Activated T-cell treated with anti-CD3 and anti-CD28 coated beads, Interleukin-2, amount 50 U/mL, for 24 hours (primary cell): ENCODE measurements around the gene SIK2.
A peak's percentile ranks its signal among the peaks of the same experiment; 100 is the strongest.
"Not testable (repeated sequence)": the region's sequence is repeated elsewhere in the genome, so short reads cannot be mapped to it uniquely, and the experiment has no call there.

ENCODE experiments used
- DNase-seq: peaks from one replicate; pipeline ENCODE4 v3.0.0-alpha.2; 2020
- H3K27ac Mint-ChIP-seq: 2 replicates; pipeline ENCODE4 v1.8.0; 2020; ENCODE audit warnings: mild to moderate bottlenecking, mixed read lengths
- H3K27me3 Mint-ChIP-seq: 2 replicates; pipeline ENCODE4 v1.8.0; 2020; ENCODE audit warnings: mixed read lengths
- H3K36me3 Mint-ChIP-seq: 2 replicates; pipeline ENCODE4 v1.8.0; 2020; ENCODE audit warnings: low read depth, mixed read lengths
- H3K4me1 Mint-ChIP-seq: 2 replicates; pipeline ENCODE4 v1.8.0; 2020; ENCODE audit warnings: low read depth, mixed read lengths
- H3K4me3 Mint-ChIP-seq: 2 replicates; pipeline ENCODE4 v1.8.0; 2020; ENCODE audit warnings: mild to moderate bottlenecking, moderate library complexity, mixed read lengths
- H3K9me3 Mint-ChIP-seq: 2 replicates; pipeline ENCODE4 v1.8.0; 2020; ENCODE audit warnings: mixed read lengths

Gene SIK2

DNA sequence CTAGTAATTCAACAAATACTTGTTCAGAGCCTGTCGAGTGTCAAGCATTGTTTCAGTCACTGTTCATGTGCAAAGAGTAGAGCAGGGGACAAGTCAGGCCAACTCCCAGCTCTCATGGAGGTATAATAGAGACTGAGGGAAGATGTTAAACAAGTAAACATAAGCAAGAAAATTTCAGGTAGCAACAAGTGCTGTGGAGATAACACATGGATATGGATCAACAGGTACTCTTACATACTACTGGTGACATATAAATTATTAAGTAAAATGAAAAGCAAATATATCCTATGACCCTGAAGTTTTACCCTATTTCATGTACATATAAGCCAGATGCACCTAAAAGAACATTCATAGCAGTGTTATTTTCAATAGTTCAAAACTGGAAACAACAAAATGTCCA is 42.7 kb downstream of the SIK2 start:
- H3K4me1 Mint-ChIP-seq, result no peaks in the 10 kb centered on the region
- no peaks in the 10 kb centered on the region for H3K27me3 Mint-ChIP-seq
- H3K27ac Mint-ChIP-seq, result no peak overlapping the region
- H3K4me3 Mint-ChIP-seq, result no peak overlapping the region
- H3K36me3 Mint-ChIP-seq, result peaks cover 23% of the 10 kb centered on the region
- DNase-seq, result no peak
- no peaks in the 10 kb centered on the region for H3K9me3 Mint-ChIP-seq

DNA sequence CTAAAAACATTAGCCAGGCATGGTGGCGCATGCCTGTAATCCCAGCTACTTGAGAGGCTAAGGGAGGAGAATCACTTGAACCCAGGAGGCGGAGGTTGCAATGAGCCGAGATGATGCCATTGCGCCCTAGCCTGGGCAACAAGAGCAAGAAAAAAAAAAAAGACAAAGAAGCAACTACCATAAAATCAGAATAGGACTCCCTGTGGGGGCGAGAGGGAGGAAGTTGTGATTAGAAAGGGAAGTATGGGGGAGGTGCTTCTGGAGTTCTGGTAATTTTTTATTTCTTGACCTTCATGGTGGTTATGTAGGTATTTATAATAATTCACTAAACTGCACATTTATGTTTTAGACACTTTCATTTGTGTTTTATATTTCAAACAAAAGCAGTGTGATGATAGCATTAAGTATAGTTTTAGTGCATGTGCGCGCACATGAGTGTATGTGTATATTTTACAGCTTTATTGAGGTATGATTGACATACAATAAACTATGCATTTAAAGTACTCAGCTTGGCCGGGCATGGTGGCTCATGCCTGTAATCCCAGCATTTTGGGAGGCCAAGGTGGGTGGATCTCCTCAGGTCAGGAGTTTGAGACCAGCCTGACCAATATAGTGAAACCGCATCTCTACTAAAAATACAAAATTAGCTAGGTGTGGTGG is 43.5 kb downstream of the SIK2 start:
- Mint-ChIP-seq H3K4me1 (no peaks in the 10 kb centered on the region), H3K9me3 (no peaks in the 10 kb centered on the region), H3K4me3 (no peak overlapping the region), H3K36me3 (peaks cover 20% of the 10 kb centered on the region), H3K27me3 (no peaks in the 10 kb centered on the region), H3K27ac (no peak overlapping the region)
- DNase-seq, result no peak

DNA sequence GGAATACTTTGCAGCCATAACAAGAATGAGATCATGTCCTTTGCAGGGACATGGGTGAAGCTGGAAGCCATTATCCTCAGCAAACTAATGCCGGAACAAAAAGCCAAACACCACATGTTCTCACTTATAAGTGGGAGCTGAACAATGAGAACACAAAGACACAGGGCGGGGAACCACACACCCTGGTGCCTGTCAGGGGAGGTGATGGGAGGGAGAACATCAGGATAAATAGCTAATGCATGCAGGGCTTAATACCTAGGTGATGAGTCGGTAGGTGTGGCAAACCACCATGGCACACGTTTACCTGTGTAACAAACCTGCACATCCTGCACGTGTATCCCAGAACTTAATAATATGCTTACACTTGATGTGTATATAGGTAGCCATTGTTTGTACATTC is 49.1 kb downstream of the SIK2 start:
- H3K36me3 Mint-ChIP-seq, result peaks cover 12% of the 10 kb centered on the region
- H3K27me3 Mint-ChIP-seq, H3K27ac Mint-ChIP-seq, H3K4me3 Mint-ChIP-seq, H3K9me3 Mint-ChIP-seq, H3K4me1 Mint-ChIP-seq, DNase-seq: not testable (repeated sequence)

DNA sequence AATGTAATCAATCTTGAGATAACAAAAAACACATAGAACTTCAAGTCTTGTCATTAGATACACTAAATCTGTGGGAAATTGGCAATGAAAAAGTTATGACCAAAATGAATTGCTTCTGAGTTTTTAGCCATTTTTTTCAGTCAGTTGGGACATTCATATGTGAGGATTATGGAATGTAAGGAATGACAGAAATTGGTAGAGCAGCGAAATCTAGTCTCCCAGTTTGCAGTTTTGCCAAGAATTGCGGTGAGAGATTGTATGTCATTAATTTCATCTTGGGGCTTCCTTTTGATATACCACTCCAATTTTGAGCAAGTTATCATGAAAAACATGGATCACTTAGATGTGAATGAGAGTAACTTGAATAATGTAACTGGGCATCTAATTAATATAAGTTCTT is 49.9 kb downstream of the SIK2 start:
- H3K4me3 Mint-ChIP-seq, result no peak overlapping the region
- H3K36me3 Mint-ChIP-seq, result peaks cover 12% of the 10 kb centered on the region
- peaks cover 7% of the 10 kb centered on the region for H3K4me1 Mint-ChIP-seq
- no peak for DNase-seq
- H3K9me3 Mint-ChIP-seq, result no peaks in the 10 kb centered on the region
- no peaks in the 10 kb centered on the region for H3K27me3 Mint-ChIP-seq
- H3K27ac Mint-ChIP-seq, result no peak overlapping the region

DNA sequence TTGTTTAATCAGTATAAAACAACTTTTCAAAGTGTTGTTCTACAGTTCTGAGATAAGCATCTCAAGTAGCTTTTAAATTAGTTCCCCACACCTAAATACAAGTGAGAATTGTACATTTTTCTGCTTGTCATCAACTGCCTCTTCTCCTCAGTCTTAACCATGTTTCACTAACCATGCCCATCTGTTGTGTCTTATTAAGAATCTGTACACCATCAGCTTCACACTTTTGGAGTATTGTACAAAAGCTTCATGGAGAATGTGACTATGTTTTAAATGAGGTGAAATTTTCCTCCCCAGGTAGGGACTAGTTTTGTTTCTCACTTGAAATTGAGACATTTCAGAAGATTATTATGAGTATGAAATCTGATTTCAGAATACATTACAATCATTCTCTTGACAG is 52.4 kb downstream of the SIK2 start:
- DNase-seq, result no peak

DNA sequence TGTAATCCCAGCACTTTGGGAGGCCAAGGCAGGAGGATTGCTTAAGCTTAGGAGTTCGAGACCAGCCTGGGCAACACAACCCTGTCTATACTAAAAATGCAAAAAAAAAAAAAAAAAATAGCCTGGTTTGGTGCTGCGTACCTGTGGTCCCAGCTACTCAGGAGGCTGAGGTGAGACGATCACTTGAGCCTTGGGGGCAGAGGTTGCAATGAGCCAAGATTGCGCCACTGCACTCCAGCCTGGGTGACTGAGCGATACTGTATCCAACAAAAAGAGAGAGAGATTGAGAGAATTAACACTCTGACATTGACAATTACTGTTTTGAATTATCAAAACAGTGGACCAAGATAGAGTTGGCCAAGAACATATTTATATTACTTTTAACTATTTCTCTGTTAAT is 53.7 kb downstream of the SIK2 start:
- H3K9me3 Mint-ChIP-seq, result no peaks in the 10 kb centered on the region
- H3K4me3 Mint-ChIP-seq, result no peak overlapping the region
- no peak overlapping the region for H3K27ac Mint-ChIP-seq
- peaks cover 15% of the 10 kb centered on the region for H3K36me3 Mint-ChIP-seq
- H3K4me1 Mint-ChIP-seq, result peaks cover 7% of the 10 kb centered on the region
- no peak for DNase-seq
- H3K27me3 Mint-ChIP-seq, result no peaks in the 10 kb centered on the region

More for the DNA sequence above, 52.4 kb downstream of the SIK2 start:
- Mint-ChIP-seq H3K4me1 (peaks cover 7% of the 10 kb centered on the region), H3K36me3 (peaks cover 10% of the 10 kb centered on the region), H3K27me3 (no peaks in the 10 kb centered on the region), H3K27ac (peak overlapping the region; percentile 0), H3K9me3 (no peaks in the 10 kb centered on the region), H3K4me3 (no peak overlapping the region)

DNA sequence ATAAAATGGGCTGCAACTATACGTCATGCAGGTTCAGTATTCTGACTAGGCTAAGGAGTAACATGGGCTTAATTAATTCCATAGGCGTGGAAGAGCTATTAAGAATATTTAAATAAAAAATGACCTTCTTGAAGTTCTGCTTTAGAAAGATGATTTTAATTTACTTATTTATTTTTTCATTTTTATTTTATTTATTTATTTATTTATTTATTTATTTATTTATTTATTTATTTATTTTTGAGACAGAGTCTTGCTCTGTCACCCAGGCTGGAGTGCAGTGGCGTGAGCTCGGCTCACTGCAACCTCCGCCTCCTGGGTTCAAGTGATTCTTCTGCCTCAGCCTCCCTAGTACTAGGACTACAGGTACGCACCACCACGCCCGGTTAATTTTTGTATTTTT is 55.7 kb downstream of the SIK2 start:
- not testable (repeated sequence) for DNase-seq, H3K4me1 Mint-ChIP-seq, H3K27me3 Mint-ChIP-seq, H3K27ac Mint-ChIP-seq, H3K9me3 Mint-ChIP-seq, H3K4me3 Mint-ChIP-seq
- peaks cover 18% of the 10 kb centered on the region for H3K36me3 Mint-ChIP-seq

DNA sequence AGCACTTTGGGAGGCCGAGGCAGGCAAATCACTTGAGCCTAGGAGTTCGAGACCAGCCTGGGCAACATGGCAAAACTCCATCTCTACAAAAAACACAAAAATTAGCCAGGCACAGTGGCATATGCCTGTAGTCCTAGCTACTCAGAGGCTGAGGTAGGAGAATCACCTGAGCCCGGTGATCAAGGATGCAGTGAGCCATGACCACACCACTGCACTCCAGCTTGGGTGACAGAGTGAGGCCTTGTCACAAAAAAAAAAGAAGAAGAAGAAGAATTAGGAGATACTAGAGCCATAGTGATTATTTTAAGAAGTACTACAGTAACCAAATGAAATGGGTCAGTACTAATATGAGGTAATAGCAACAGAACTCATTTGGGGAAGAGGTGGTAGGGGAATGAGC is 56.2 kb downstream of the SIK2 start:
- not testable (repeated sequence) for DNase-seq, H3K27ac Mint-ChIP-seq
- H3K36me3 Mint-ChIP-seq, result peaks cover 16% of the 10 kb centered on the region

DNA sequence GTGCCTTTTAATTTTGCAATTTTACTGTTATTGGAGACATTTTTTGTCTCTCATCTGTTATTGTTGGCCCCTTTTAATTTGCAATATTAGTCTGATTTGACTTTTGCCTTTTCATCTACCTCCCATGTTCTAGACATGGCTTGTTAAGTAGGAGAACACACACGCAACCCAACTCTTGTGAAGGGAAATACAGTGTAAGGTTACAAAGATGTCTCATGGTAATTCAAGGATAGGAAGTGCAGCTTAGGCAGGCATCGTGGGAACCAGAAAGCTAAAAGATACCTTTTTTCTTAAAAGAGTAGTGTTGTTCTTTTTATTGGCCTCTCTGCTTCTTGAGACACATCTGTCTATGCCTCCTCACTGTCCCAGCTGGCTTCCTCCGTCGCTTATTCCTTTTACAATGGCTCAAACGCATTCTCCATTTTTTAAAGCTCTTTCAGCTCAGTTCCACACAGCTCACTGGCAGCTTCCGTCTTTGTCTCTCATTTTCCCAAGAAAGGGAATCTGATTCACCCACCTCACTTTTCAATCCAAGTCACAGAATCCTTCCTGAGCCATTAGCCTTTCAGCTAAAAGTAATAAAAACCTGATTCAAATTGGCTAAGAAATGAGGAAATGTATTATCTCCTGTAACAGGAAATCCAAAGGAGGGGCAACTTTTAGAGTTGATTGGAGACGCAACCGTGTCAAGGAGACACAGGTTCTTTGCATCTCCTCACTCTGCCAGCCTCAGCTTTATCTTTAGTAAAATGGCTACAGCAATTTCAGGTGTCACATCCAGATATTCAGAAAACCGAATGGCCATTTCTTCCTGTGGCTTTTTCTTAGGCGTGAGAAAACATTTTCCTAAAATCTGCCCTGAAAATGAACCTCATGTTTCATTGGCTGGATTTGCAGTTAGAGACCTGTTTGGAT is 57.2 kb downstream of the SIK2 start:
- no peaks in the 10 kb centered on the region for H3K27me3 Mint-ChIP-seq
- H3K9me3 Mint-ChIP-seq, result no peaks in the 10 kb centered on the region
- H3K27ac Mint-ChIP-seq, result no peak overlapping the region
- H3K4me1 Mint-ChIP-seq, result peaks cover 3% of the 10 kb centered on the region
- H3K4me3 Mint-ChIP-seq, result no peak overlapping the region
- no peak for DNase-seq
- H3K36me3 Mint-ChIP-seq, result peaks cover 18% of the 10 kb centered on the region

More for the DNA sequence above, 56.2 kb downstream of the SIK2 start:
- H3K27me3 Mint-ChIP-seq, H3K9me3 Mint-ChIP-seq, H3K4me1 Mint-ChIP-seq, H3K4me3 Mint-ChIP-seq: not testable (repeated sequence)

DNA sequence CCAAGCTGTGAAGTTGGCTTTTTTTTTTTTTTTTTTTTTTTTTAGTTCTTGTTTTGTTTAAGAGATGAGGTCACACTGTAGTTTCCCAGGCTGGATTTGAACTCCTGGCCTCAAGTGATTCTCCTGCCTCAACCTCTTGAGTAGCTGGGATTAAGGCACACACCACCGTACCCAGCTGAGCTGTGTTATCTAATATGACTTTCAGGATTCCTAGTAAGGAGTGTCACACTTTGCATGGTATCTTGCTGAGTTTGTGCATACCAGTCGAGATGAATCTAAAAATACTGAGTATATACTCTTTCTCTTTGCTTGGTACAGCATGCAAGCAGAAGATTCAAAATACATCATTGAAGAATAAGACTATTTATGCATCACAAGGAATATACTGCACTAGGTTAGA is 58.6 kb downstream of the SIK2 start:
- H3K4me1 Mint-ChIP-seq, result no peaks in the 10 kb centered on the region
- no peaks in the 10 kb centered on the region for H3K9me3 Mint-ChIP-seq
- H3K27ac Mint-ChIP-seq, result no peak overlapping the region
- H3K4me3 Mint-ChIP-seq, result no peak overlapping the region
- DNase-seq, result no peak
- H3K36me3 Mint-ChIP-seq, result peaks cover 18% of the 10 kb centered on the region
- no peaks in the 10 kb centered on the region for H3K27me3 Mint-ChIP-seq

DNA sequence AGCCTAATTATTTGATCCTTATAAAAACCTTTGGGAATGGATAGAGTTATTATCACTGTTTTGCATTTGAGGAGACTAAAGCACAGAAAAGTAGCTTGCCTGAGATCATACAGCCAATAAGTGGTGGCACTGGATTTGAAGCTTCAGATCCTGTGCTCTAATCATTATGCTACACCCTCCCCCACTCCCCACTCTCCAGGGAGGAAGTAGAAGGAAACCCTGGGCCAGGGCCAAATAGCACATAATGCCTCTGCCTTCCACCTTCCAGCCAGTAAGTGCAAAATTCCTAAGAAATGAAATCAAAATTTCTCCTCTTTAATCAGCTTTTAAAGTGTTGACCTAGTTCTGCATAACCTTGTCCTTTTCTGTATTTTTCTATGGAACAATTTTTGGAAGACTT is 61.6 kb downstream of the SIK2 start:
- H3K36me3 Mint-ChIP-seq, result peaks cover 18% of the 10 kb centered on the region
- no peaks in the 10 kb centered on the region for H3K27me3 Mint-ChIP-seq

DNA sequence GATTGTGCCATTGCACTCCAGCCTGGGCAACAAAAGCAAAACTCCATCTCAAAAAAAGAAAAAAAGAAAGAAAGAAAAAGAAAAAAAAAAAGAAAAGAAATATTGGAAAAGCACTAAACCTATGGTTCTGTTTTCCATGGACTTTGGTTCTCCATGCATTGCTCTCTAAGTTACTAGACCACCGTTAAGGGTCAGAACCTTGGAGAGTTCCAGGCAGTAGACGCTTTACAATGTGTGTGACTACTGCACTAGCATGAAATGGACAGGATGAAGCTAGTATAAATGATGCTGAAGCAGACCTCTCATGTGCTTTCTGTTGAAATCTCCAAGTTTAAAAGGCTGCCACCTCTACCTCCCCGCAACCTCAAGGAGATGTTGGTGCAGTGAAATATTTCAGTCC is 63.5 kb downstream of the SIK2 start:
- Mint-ChIP-seq H3K27me3 (no peaks in the 10 kb centered on the region), H3K4me3 (no peak overlapping the region), H3K4me1 (peaks cover 6% of the 10 kb centered on the region), H3K36me3 (peaks cover 17% of the 10 kb centered on the region), H3K9me3 (no peaks in the 10 kb centered on the region), H3K27ac (no peak overlapping the region)
- DNase-seq, result no peak

More for the DNA sequence above, 61.6 kb downstream of the SIK2 start:
- Mint-ChIP-seq H3K4me3 (no peak overlapping the region), H3K4me1 (peaks cover 4% of the 10 kb centered on the region), H3K27ac (no peak overlapping the region), H3K9me3 (no peaks in the 10 kb centered on the region)
- no peak for DNase-seq

DNA sequence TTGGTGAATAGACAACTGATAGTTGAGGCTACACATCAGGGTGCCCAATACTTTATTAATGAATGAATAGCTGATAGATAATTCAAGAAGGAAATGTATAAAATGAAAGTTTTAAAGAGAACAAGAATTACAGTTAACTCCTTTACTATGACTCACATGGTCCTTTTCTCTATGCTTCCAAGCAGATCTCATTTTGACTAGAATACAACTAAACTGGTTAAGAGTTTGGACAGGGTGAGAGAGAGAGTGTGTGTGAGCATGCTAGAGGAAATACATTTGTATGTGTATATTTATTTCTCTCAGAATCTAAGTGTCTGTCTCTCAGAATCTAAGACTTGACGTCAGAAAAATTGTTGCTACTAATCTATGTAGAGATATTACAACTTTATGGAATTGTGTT is 66.7 kb downstream of the SIK2 start:
- no peaks in the 10 kb centered on the region for H3K9me3 Mint-ChIP-seq
- no peak overlapping the region for H3K27ac Mint-ChIP-seq
- H3K27me3 Mint-ChIP-seq, result no peaks in the 10 kb centered on the region
- peaks cover 27% of the 10 kb centered on the region for H3K36me3 Mint-ChIP-seq
- no peak for DNase-seq
- no peak overlapping the region for H3K4me3 Mint-ChIP-seq
- peaks cover 15% of the 10 kb centered on the region for H3K4me1 Mint-ChIP-seq

DNA sequence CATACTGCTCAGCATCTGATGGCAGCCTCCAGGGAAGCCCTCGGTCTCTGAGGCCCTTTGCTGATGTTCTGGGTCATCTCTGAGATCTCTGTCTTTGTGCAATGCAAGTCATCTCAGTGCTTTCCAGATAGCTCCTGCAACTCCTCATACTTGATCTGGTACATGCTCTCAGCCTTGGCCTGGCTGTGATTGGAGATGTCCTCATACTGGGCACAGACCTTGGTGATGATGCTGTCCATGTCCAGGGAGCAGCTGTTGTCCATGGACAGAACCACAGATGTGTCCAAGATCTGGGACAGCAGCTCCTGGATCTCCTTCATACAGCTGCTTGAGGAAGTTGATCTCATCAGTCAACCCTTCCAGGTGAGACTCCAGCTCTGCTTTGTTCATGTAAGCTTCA is 69.1 kb downstream of the SIK2 start:
- no peak overlapping the region for H3K27ac Mint-ChIP-seq
- H3K9me3 Mint-ChIP-seq, result no peaks in the 10 kb centered on the region
- H3K36me3 Mint-ChIP-seq, result peaks cover 46% of the 10 kb centered on the region
- H3K4me1 Mint-ChIP-seq, result peaks cover 15% of the 10 kb centered on the region
- H3K27me3 Mint-ChIP-seq, result no peaks in the 10 kb centered on the region
- no peak for DNase-seq
- no peak overlapping the region for H3K4me3 Mint-ChIP-seq

DNA sequence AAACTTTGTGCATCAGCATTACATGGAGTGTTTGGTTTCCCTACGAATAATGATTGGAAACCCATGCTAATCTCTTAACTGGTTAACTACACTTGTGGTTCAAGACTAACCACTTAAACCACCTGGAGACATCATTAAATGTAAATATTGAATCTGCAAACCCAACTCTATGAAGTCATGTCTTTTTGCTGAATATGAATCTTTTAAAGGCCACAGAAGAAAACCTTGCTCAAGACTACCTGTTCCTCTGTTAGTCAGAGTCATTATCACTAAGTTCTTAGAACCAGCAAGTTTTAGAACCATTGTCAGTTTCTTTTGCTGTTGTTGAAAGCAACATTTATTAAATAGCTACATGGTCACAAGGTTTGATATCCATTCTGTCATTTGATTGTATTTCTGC is 70.7 kb downstream of the SIK2 start:
- no peak overlapping the region for H3K4me3 Mint-ChIP-seq
- no peaks in the 10 kb centered on the region for H3K9me3 Mint-ChIP-seq
- H3K27me3 Mint-ChIP-seq, result no peaks in the 10 kb centered on the region
- H3K4me1 Mint-ChIP-seq, result peaks cover 15% of the 10 kb centered on the region
- DNase-seq, result no peak
- H3K27ac Mint-ChIP-seq, result no peak overlapping the region
- H3K36me3 Mint-ChIP-seq, result peaks cover 49% of the 10 kb centered on the region
